NCI-H1092 treated with DMSO at 0.1 percent for 48 hours (cell line): ENCODE results near the gene CAPRIN2.
A peak's percentile ranks its signal among the peaks of the same experiment; 100 is the strongest.

Source experiments
- DNase-seq: peaks from one replicate; lab custom pipeline; 2025; lab: John Stamatoyannopoulos, UW

CAPRIN2 gene

DNA sequence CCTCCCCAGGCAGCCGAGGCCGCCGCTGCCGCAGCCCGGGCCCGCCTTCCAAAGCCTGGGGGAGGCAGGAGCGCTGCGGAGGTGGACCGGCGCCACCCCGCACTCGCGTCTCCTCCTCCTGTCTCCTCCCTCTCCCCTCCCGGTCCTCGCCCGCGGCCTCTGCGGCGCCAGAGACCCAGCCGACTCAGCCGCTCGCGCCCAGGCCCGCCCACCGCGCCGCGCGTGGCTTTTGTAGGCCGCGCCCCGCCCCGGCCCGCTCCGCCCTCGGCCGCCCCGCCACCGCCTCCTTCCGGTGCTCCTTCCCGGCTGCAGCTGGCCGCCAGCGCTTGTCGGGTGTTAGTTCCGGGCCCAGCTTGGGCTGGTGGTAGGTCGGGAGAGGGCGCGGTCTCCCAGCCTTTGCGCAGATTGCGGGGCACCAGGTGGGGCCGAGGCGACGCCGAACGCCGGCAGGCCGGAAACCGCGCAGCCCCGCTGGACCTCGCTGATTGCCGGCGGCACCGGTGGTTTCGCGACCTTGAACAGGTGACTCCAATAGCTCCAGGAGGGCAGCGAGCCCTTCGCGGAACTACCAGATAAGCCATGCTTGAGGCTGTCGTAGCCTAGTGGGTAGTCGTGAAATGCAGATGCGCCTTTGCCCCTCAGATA is at the start of gene CAPRIN2:
TSS of gene CAPRIN2 (minus strand) at position 202 of the 645 bp plus-strand sequence. CDS start 1,431 bp downstream, outside the sequence.
- peak; percentile 95 for DNase-seq

- DNase-seq = no peak
Measured at GRCh38 chr12:30797689-30798088, 42.9 kb upstream of the CAPRIN2 start.

- DNase-seq = no peak
Measured at GRCh38 chr12:30796891-30797371, 42.2 kb upstream of the CAPRIN2 start.

- peak; percentile 32 for DNase-seq
Measured at GRCh38 chr12:30796313-30796780, 41.6 kb upstream of the CAPRIN2 start.

DNA sequence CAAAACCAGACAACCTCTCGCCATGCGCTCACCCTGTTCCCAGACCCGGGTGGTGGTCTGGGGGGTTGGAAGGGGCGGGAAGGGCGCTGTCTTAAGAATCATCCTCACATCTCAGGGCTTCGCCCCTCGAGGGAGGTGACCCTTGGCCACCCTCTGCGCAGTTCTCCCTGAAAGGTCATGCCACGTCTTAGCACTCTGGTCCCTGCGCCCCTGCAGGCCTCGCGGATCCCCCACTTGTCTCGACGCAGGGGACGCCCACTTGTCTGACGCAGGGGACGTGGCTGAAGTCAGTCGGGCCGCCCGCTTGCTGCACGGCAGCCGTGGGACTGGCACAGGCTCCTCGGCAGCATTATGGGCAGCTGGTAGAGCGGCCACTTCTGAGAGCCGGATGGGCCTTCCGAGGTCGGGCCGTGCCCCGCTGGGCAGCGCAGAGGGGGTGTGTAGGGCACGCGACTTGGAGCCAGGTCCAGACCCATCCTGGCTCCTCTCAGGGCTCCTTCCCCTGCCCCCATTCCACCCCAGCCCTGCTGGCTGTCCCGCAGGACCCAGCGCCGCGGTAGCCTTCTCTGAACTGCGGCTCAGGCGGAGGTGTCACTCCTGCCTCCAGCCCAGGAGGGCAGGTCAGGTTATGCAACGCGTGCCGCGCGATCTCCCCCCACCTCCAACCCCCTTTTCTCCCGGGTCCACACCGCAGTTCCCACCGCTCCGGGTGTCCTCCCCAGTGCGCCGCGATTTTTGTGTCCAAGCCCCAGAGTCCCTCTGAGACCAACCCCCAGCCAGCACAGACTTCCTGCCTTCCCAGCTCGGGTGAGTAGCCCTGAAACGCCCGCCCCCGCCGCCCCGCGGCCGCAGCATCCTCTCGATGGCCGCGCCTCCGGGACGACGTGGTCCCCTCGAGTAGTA is 40.9 kb upstream of the CAPRIN2 start:
- DNase-seq = no peak

DNA sequence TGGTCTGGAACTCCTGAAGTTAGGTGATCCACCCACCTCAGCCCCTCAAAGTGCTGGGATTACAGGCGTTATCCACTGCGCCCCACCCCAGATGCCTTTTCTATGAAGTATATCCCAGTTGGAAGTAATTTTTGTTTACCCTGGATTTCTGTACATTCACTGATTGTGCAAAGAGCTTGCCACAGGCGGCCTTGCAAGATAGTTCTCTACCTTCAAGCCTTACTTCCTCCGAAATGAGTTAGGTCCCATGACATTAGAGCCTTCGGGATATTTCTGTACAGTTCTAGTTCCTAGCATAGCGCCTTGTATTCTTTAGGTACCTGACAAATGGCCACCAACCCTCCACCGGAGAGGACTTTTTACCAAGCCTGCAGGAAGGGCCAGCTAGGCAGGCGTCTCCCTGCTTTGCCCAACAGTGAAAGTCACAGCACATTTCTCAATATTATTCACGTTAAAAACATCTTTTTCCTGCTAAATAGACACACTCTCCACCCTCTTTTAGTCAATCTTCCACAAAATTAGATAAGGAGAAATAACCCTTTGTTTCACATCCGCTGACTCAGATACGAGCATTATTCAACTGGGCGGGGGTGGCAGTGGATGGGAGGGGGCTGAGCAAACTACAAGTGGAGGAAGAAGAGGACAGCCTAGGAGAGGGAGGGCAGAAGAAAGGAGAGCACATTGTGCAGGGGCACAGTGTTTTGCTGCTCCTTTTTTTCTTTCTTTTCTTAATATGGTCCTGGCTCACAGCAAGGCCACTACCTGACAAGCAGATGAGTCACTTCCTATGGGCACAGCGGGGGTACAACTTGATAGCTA is 40.0 kb upstream of the CAPRIN2 start:
- DNase-seq = no peak

GRCh38 chr12:30794020-30794419 is 39.3 kb upstream of the CAPRIN2 start:
- no peak for DNase-seq

DNA sequence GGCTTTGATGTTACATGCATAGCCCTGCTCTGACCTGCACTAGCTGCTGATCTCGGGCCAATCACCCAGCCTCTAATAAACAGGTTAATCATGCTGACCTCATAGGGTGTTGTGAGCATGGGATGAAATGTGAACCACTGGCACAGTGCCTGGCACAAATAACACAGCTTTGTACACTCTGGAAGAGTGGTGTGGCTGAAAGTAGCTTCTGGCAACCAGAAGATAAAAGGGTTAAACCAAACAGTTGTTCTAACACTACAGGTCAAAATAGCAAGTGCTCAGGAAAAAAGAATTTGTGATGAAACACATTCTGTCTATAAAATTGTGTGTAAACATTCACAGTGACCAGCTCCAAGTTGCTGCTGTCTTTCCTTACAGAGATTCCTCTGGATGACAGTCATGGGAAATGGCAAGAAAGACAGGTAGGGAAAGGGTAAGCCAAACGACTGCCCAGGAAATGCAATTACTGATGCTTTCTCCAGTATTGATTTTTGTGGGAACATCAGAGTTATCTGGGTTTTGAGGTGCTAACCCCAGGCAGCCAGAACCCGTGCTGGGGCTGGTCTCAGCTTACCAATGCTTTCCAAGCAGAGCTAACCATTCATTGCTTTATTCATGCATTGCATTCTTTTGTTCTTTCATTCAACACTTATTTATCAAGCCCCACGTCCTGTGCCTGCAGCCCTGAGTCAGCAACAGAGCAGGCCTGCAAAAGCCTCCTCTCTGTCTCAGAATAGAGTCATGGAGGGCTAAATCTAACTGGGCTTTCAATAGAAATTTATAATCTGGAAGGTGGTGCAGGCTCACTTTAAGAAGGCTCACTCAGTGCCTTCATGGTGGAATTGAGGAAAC is 38.1 kb upstream of the CAPRIN2 start:
- DNase-seq = no peak

- no peak for DNase-seq
Measured at GRCh38 chr12:30792085-30792484, 37.3 kb upstream of the CAPRIN2 start.

DNA sequence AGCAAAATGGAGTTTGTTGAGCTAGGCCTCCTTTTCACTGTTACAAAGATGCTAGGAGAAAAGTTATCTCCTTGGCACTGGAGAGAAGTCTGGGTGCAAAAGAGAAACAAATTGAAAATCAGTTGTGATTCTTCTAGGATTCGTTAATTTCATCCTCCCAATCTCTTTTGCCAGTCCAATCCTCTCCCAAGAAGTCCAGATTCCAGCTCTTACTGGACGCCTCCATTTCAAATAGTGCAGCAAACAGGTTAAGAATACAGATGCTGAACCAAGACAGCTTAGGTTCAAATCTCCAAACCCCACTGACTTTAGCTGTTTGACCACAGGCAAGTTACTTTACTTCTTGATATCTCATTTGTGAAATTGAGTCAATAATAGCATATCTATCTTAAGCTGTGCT is 34.0 kb upstream of the CAPRIN2 start:
- no peak for DNase-seq

- no peak for DNase-seq
Measured at GRCh38 chr12:30785630-30786029, 30.9 kb upstream of the CAPRIN2 start.

GRCh38 chr12:30784508-30784907 is 29.8 kb upstream of the CAPRIN2 start:
- no peak for DNase-seq

DNA sequence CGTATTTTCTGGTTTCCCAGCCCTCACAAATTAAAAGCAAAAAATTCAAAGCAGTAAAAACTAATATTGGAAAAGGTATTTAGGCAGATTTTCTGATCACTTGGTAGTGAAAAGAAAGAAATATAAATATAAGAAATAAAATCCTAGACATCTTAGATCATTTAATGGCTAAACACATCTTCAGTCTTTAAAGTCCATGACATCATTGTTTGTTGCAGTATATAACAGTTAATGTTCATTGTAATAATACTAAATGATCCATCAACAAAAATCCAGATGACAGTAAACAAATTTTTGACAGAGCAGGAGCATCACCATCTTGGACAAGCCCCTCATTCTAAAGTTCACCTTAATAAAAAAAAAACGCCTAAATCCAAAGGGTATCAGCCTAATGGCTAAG is 29.2 kb upstream of the CAPRIN2 start:
- DNase-seq = no peak

- DNase-seq = no peak
Measured at GRCh38 chr12:30782316-30783173, 27.8 kb upstream of the CAPRIN2 start.

DNA sequence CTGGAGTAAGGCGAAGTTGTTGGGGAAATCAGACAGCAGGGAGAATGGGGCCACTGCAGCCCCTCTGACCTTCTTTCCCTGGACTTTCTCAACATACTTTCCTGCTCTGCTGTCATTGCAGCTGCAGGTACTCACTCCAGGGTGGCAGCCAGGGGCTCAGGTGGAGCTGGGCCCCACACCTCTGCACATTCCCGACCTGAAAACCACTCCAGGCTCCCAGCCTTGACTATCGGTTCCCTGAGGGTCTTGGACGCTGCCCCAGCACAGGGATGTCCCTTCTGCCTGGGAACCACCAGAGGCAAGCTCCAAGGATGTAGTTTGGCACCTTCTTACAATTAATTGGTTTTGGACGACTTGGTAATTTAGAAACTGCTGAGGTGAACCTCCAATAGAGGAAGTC is 24.8 kb upstream of the CAPRIN2 start:
- no peak for DNase-seq

DNA sequence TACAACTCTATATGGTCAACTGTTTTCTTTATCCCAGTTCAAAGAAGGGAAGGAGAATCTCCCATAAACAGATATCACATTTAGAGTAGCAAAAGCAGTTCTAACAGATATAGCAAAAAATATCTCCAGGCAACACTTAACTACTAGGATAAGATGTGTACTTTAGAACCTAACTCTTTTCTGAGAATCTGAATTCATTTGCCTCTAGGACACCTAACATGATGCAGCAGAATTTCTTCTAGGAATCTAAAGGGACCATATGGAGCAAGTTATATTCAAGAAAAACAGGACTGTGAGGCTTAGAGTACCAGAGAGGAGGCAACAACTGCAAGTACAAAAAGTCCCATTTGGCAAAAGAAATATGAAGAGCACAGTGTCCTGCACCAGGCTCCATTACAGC is 24.4 kb upstream of the CAPRIN2 start:
- no peak for DNase-seq

- DNase-seq = no peak
Measured at GRCh38 chr12:30774599-30774998, 19.8 kb upstream of the CAPRIN2 start.

GRCh38 chr12:30769802-30770201 is 15.1 kb upstream of the CAPRIN2 start:
- no peak for DNase-seq

GRCh38 chr12:30764251-30764650 is 9.5 kb upstream of the CAPRIN2 start:
- DNase-seq = peak; percentile 32

- DNase-seq = no peak
Measured at GRCh38 chr12:30763053-30763452, 8.3 kb upstream of the CAPRIN2 start.
